HG02852 (cell line): ENCODE data around the gene EFCAB13.
A peak's percentile ranks its signal among the peaks of the same experiment; 100 is the strongest.

ENCODE experiments used
- ATAC-seq: cut with Tn5 transposase; IDR thresholded peaks from one replicate; pipeline ENCODE4 v1.9.1; 2021; ENCODE audit warnings: mild to moderate bottlenecking, moderate library complexity; ENCODE audit not compliant: unreplicated experiment

Gene EFCAB13

GRCh38 chr17:47323382-47324223 is at the start of gene EFCAB13:
TSS of gene EFCAB13 (plus strand) at chr17:47323955. CDS start at chr17:47328354, 4,399 bp downstream.
- peak; percentile 84 for ATAC-seq

- no peak for ATAC-seq
Measured at GRCh38 chr17:47274319-47275069, 49.3 kb upstream of the EFCAB13 start.

GRCh38 chr17:47275245-47275984 is 48.3 kb upstream of the EFCAB13 start:
- no peak for ATAC-seq

- ATAC-seq: no peak
Measured at GRCh38 chr17:47276444-47276843, 47.3 kb upstream of the EFCAB13 start.

- no peak for ATAC-seq
Measured at GRCh38 chr17:47276868-47277267, 46.9 kb upstream of the EFCAB13 start.

GRCh38 chr17:47277921-47278320 is 45.8 kb upstream of the EFCAB13 start:
- ATAC-seq: no peak

GRCh38 chr17:47278561-47278960 is 45.2 kb upstream of the EFCAB13 start:
- ATAC-seq: no peak

- ATAC-seq: peak; percentile 79
Measured at GRCh38 chr17:47279062-47279801, 44.5 kb upstream of the EFCAB13 start.

GRCh38 chr17:47280072-47280811 is 43.5 kb upstream of the EFCAB13 start:
- ATAC-seq: no peak

- ATAC-seq: no peak
Measured at GRCh38 chr17:47281216-47281615, 42.5 kb upstream of the EFCAB13 start.

- no peak for ATAC-seq
Measured at GRCh38 chr17:47285003-47285402, 38.8 kb upstream of the EFCAB13 start.

GRCh38 chr17:47286198-47286914 is 37.4 kb upstream of the EFCAB13 start:
- ATAC-seq: peak; percentile 84

GRCh38 chr17:47287068-47287467 is 36.7 kb upstream of the EFCAB13 start:
- no peak for ATAC-seq

GRCh38 chr17:47287639-47288038 is 36.1 kb upstream of the EFCAB13 start:
- no peak for ATAC-seq

GRCh38 chr17:47288531-47289116 is 35.1 kb upstream of the EFCAB13 start:
- no peak for ATAC-seq

GRCh38 chr17:47289302-47289701 is 34.5 kb upstream of the EFCAB13 start:
- ATAC-seq: no peak

- no peak for ATAC-seq
Measured at GRCh38 chr17:47290870-47291241, 32.9 kb upstream of the EFCAB13 start.

GRCh38 chr17:47291242-47291873 is 32.4 kb upstream of the EFCAB13 start:
- no peak for ATAC-seq

- no peak for ATAC-seq
Measured at GRCh38 chr17:47292206-47292605, 31.5 kb upstream of the EFCAB13 start.
